HG03108 (cell line): Measurements from ENCODE around the gene ARHGAP31.

Experiments used
- ATAC-seq: cut with Tn5 transposase; IDR thresholded peaks from one replicate; pipeline ENCODE4 v1.9.1; 2021; ENCODE audit warnings: moderate library complexity; ENCODE audit not compliant: unreplicated experiment

The ARHGAP31 gene

GRCh38 chr3:119375106-119375505, 80.9 kb downstream of the ARHGAP31 start:
- no peak for ATAC-seq

GRCh38 chr3:119375510-119375909, 81.3 kb downstream of the ARHGAP31 start:
- no peak for ATAC-seq

DNA sequence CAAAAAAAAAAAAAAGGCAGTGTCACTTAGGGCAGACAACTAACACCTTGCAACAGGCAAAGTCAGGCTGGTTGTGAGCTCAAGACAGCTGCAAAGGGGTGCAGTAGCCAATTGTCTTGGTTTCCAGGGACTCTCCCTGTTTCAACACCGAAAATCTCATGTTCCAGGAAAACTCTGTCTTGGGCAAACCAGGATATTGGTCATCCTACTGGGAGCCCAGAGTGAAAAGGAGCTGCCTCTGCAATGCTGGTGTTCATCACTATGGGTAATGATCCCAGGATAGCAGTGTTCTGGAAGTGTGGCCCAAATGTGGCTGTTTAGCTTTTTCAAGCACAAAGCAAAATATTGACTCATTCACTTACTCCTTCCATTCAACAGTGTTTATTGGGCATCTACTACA, 82.6 kb downstream of the ARHGAP31 start:
- ATAC-seq, result no peak

- no peak for ATAC-seq
Measured at GRCh38 chr3:119378259-119378803, 84.1 kb downstream of the ARHGAP31 start.

DNA sequence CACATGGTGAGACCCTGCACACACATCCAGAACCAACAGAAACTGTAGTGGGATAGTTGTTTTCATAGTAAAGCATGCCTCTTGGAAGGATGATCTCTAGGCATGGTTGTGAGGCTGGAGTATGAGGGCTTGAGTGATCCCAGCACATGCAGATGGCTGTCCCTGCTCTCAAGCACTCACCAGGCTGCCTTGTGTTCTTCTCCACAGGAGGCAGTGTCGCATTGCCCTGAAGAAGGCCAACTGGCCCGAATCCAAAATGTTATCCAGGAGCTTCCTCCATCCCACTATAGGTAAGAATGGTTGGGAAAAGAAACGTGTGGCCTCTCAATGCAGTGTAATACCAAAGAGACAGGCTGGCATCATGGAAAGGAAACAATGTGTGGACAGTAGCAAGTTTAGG, 86.5 kb downstream of the ARHGAP31 start:
- ATAC-seq, result no peak

DNA sequence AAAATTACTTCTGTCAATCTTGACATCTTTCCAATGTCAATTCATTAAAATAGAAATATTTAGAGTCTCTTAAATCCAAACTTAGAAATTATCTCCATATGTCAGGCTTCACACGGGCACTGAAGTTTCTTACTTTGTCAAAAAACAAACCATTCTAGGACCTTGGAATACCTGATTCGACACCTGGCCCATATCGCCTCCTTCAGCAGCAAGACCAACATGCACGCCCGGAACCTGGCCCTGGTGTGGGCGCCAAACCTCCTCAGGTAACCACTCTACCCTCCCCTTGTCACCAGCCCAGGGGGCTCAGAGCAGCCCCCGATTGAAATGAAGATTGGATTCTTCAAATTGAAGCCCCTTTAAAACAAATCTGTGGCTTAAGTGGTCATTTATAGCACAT, 88.0 kb downstream of the ARHGAP31 start:
- ATAC-seq, result no peak

GRCh38 chr3:119388577-119388976, 94.4 kb downstream of the ARHGAP31 start:
- ATAC-seq, result no peak

GRCh38 chr3:119395923-119396358, 101.8 kb downstream of the ARHGAP31 start:
- ATAC-seq, result peak; percentile 73

DNA sequence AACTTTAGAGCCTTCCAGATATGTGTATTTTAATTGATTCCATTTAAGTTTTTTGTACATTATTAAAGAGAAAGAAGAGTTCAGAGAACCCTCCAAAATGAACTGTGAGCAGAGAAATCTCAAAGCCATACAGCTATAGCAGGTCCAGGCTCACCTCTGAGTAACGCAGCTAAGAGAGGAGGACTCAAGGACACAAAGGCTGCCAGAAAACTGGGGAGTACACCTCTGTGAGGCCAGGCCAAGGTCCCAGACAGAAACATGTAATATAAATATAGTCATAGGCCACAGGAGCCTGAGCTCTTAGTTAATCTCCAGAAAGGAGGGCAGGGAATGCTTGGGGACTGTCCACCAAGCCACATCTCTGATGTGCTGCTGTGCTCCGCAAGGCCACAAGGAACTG, 102.7 kb downstream of the ARHGAP31 start:
- no peak for ATAC-seq

DNA sequence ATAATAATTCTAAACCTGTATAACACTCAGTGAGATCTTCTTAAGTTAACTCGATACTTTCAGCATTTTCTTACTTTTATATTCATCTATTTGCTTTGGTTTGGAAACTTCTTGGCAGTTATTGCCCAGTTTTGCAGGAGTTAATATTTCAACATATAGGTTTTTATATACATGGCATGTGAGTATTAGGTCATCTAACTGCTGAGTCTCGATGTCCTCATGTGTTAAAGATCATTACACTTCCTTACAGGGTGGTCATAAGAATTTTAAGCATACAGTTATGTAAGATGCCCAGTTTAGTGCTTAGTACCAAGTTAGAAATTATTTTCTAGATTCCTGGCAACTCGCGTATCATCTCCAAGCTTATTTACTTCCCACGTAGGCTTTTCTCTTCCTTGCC, 106.3 kb downstream of the ARHGAP31 start:
- no peak for ATAC-seq

DNA sequence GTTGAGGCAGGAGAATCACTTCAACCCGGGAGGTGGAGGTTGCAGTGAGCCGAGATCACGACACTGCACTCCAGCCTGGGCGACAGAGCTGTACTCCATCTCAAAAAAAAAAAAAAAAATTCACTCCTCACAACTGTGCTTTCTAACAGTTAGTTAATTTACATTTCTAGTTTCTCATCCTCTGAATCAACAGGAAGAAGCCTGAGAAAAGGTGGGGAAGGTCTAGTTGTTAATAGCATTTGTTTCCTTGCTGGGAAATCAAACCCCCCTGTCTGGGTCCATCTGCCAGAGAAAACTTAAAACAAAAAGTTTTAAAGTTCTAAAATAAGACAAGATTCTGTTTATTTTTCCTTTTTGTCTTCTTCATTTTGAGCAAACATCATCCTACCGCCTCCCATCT, 106.9 kb downstream of the ARHGAP31 start:
- no peak for ATAC-seq

DNA sequence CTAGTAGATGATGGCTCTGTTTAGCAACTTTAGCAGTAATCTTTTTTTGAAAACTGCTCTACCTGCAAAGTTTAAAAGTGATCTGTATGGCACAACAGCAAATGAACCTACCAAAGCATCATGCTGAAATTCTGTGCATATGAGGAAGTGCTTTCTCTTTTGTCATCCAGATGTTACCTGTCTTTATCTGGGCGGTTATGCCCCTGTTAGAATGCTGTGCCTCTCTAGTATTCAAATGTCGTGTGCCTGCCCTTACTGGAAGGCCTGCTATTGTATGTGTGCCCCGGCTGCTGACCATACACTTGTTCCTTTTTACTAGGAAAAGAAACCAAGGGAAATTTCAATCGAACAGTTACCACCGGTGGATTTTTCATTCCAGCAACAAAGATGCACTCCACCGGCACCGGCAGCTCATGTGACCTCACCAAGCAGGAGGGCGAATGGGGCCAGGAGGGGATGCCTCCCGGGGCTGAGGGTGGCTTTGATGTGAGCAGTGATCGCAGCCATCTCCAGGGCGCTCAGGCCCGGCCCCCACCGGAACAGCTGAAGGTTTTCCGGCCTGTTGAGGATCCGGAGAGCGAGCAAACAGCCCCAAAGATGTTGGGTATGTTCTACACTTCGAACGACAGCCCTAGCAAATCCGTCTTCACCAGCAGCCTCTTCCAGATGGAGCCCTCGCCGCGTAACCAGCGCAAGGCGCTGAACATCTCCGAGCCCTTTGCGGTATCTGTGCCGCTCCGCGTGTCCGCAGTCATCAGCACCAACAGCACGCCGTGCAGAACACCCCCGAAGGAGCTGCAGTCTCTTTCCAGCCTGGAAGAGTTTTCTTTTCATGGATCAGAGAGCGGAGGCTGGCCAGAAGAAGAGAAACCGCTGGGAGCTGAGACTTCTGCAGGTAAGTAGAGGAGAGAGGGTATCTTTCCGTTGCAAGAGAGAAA, 107.6 kb downstream of the ARHGAP31 start:
- no peak for ATAC-seq

- ATAC-seq, result no peak
Measured at GRCh38 chr3:119402791-119403190, 108.6 kb downstream of the ARHGAP31 start.

DNA sequence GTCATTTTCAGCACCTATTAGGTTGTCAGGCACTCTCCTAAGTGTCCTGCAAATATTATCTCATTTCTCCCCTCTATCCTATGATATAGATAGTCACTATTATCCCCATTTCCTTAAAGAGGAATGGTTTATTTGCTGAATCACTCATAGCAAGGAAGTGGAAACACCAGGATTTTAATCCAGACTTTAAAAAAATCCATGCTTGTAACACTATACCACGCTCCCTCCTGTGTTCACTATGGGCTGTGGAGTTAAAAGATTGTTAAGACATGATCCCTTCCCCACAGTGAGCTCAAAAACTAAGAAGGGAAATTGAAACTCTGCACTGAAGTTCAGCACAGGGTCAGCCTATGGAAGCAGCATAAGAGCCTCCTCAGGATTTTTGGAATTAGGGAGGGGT, 109.0 kb downstream of the ARHGAP31 start:
- ATAC-seq, result no peak

GRCh38 chr3:119405315-119405714, 111.1 kb downstream of the ARHGAP31 start:
- ATAC-seq, result no peak

GRCh38 chr3:119408243-119408950, 114.2 kb downstream of the ARHGAP31 start:
- no peak for ATAC-seq

DNA sequence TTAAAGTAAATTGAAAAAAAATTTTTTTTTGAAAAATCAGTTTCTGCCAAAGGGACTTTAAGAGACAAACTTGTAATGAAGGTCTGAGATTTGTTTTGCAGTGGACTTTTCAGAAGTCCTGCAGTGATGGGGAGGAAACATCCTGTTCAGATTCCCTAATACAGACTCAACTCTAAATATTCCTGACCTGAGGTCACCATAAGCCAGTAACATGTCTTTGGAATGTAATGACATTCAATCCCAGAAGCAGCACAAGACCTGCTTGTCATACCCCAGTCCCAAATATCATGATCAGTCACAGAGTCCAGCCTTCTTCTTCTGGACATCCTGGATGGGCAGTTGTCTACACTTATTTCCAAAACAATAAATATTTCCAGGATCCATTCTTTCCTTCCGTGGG, 115.7 kb downstream of the ARHGAP31 start:
- ATAC-seq, result no peak

GRCh38 chr3:119413603-119414280, 119.6 kb downstream of the ARHGAP31 start:
- no peak for ATAC-seq

- no peak for ATAC-seq
Measured at GRCh38 chr3:119416873-119417272, 122.7 kb downstream of the ARHGAP31 start.

DNA sequence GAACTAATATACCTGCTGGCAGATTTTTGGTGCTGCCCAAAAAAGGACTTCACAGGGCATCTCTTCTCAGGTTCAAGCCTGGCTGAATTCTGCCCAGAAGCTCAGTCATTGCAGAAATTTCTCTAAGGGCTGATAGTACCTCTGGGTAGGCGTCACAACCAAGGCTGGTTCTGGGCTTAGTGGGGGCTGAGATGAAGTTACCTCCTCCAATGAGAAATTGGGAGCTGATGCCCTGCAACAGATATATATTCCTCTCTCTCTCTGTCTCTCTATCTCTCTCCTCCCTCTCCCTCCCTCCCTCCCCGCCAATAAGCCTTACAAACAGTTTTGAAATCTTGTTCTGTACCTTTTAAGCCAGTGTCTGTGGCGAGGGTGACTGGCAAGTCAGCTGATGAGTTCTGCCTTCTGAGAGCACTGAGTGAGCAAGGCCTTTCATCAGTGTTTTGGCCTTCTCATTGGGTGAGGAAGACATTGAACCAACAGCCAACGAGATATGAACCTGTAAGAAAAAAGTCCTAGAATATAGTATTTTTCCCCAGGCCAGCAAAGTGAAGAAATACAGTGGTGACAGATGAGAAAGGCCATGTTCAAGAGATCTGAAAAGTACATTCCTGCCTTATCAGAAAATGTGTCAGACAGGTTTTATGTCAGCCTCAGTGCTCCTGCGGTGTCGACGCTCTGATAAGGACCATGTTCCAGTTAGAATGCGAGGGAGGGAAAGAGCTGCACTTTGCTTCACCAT, 123.8 kb downstream of the ARHGAP31 start:
- ATAC-seq, result no peak

- no peak for ATAC-seq
Measured at GRCh38 chr3:119418641-119419040, 124.5 kb downstream of the ARHGAP31 start.
